AG09319 (cell line): ENCODE data around the gene MINDY4.

Source experiments
- DNase-seq: peaks from one replicate; pipeline ENCODE4 v3.0.0-alpha.2; 2010; ENCODE audit warnings: low read depth; ENCODE audit errors: extremely low read depth
- CTCF ChIP-seq: IDR thresholded peaks from 2 replicates; pipeline ENCODE4 v1.5.1; 2011; ENCODE audit warnings: low read depth, mild to moderate bottlenecking, inconsistent platforms, low read length, moderate library complexity

Gene MINDY4

GRCh38 chr7:30837581-30837980, 66.4 kb downstream of the MINDY4 start:
- TF ChIP-seq CTCF: no peak

GRCh38 chr7:30838008-30838407, 66.8 kb downstream of the MINDY4 start:
- TF ChIP-seq CTCF: no peak
- no peak for DNase-seq

More at GRCh38 chr7:30837581-30837980, 66.4 kb downstream of the MINDY4 start:
- DNase-seq: no peak

- TF ChIP-seq CTCF: no peak
- DNase-seq: no peak
Observed at GRCh38 chr7:30840141-30841024, 69.2 kb downstream of the MINDY4 start.

- no peak for DNase-seq
- no peak for TF ChIP-seq CTCF
Observed at GRCh38 chr7:30841025-30841735, 70.0 kb downstream of the MINDY4 start.

GRCh38 chr7:30841801-30842541, 70.8 kb downstream of the MINDY4 start:
- DNase-seq: no peak
- TF ChIP-seq CTCF: no peak

- no peak for TF ChIP-seq CTCF
- DNase-seq: no peak
Observed at GRCh38 chr7:30842542-30843451, 71.6 kb downstream of the MINDY4 start.
